Keratinocyte (primary cell): ENCODE results near the gene ATP6V0B. TPM values are rescaled to one million over a fixed set of nuclear protein-coding genes. Genes with fewer than 3 reads are reported as not detected.

Experiments used
- DNase-seq: peaks from one replicate; pipeline ENCODE4 v3.0.0-alpha.2; 2011; ENCODE audit warnings: low read depth, missing footprints, low spot score
- FAIRE-seq: peaks from 2 replicates; lab custom pipeline; 2011; peaks lifted over from hg19 to GRCh38; lab: Jason Lieb, UNC
- H2AFZ ChIP-seq: 2 replicates; pipeline ENCODE4 v1.6.0; 2012; ENCODE audit warnings: low read length, control low read depth, inconsistent platforms; ENCODE audit not compliant: control insufficient read depth
- H3K27ac ChIP-seq: 2 replicates; pipeline ENCODE4 v1.5.1; 2011; ENCODE audit warnings: low read length; ENCODE audit not compliant: control insufficient read depth, insufficient read depth
- H3K27me3 ChIP-seq: 3 replicates; pipeline ENCODE4 v1.6.0; 2011; ENCODE audit warnings: low read length; ENCODE audit not compliant: control insufficient read depth, insufficient read depth; ENCODE audit errors: extremely low read depth
- H3K36me3 ChIP-seq, 2 experiments: 2 replicates in 1 of 2; 3 replicates in 1 of 2; pipeline ENCODE4 v1.5.1; 2011; ENCODE audit warnings: low read length in 2 of 2, mild to moderate bottlenecking in 1 of 2; ENCODE audit not compliant: control insufficient read depth in 2 of 2, insufficient read depth in 2 of 2; ENCODE audit errors: extremely low read depth in 1 of 2
- H3K4me1 ChIP-seq: 3 replicates; pipeline ENCODE4 v1.5.1; 2011; ENCODE audit warnings: low read length; ENCODE audit not compliant: control insufficient read depth, insufficient read depth; ENCODE audit errors: extremely low read depth
- H3K4me2 ChIP-seq: 3 replicates; pipeline ENCODE4 v1.6.0; 2011; ENCODE audit warnings: low read depth, low read length; ENCODE audit not compliant: control insufficient read depth, insufficient read depth; ENCODE audit errors: extremely low read depth
- H3K4me3 ChIP-seq, 3 experiments: fragments of 200-600 bp in 1 of 3; sonication (generic) in 1 of 3; 2 replicates in 2 of 3; 3 replicates in 1 of 3; pipeline ENCODE4 v1.5.1; 2011 to 2016; ENCODE audit warnings: low read length in 3 of 3, mild to moderate bottlenecking in 3 of 3, control low read depth in 2 of 3, inconsistent platforms in 1 of 3, low read depth in 1 of 3, mixed read lengths in 1 of 3, mixed run types in 1 of 3, moderate library complexity in 1 of 3; ENCODE audit not compliant: control insufficient read depth in 2 of 3, insufficient read depth in 2 of 3; ENCODE audit errors: extremely low read depth in 1 of 3
- H3K79me2 ChIP-seq: 2 replicates; pipeline ENCODE4 v1.6.0; 2012; ENCODE audit warnings: low read length; ENCODE audit not compliant: control insufficient read depth, insufficient read depth
- H3K9ac ChIP-seq: 3 replicates; pipeline ENCODE4 v1.6.0; 2011; ENCODE audit warnings: low read length; ENCODE audit not compliant: control insufficient read depth, insufficient read depth; ENCODE audit errors: extremely low read depth
- H3K9me1 ChIP-seq: 3 replicates; pipeline ENCODE4 v1.6.0; 2011; ENCODE audit warnings: low read length; ENCODE audit not compliant: control insufficient read depth, insufficient read depth; ENCODE audit errors: extremely low read depth
- H3K9me3 ChIP-seq: 2 replicates; pipeline ENCODE4 v1.5.1; 2012; ENCODE audit warnings: low read depth, low read length; ENCODE audit not compliant: control insufficient read depth
- H4K20me1 ChIP-seq: 3 replicates; pipeline ENCODE4 v1.6.0; 2011; ENCODE audit warnings: low read length; ENCODE audit not compliant: control insufficient read depth, insufficient read depth; ENCODE audit errors: extremely low read depth
- CTCF ChIP-seq, 3 experiments: IDR thresholded peaks in 1 of 3; conservative IDR thresholded peaks in 1 of 3; optimal IDR thresholded peaks in 1 of 3; 2 replicates in 2 of 3; 3 replicates in 1 of 3; pipeline versions ENCODE3 to v1.5.1; 2011; ENCODE audit warnings: low read length in 3 of 3, mild to moderate bottlenecking in 3 of 3, moderate library complexity in 2 of 3, control low read depth in 1 of 3, inconsistent platforms in 1 of 3; ENCODE audit not compliant: insufficient read depth in 2 of 3; ENCODE audit errors: extremely low read depth in 1 of 3
- EZH2 ChIP-seq: IDR thresholded peaks from one replicate; pipeline ENCODE4 v1.6.1; 2012; ENCODE audit warnings: inconsistent platforms, mild to moderate bottlenecking, low read length, moderate library complexity
- dilution Hi-C: fragments of 300-500 bp; cut with MboI; formaldehyde crosslinking; loops from one replicate; pipeline ENCODE4 v1.7.0; 2020; ENCODE audit warnings: low sequenced_read_pairs; ENCODE audit not compliant: extremely low pct_ligation_motif_present
- polyA plus RNA-seq, 5 experiments: library from polyadenylated mRNA; depleted of rRNA in 3 of 5; stranded (reverse) in 3 of 5; stranded (forward) in 1 of 5; unstranded in 1 of 5; fragments of >200 nt; gene quantifications; 1 replicate in 1 of 5; 2 replicates in 3 of 5; 3 replicates in 1 of 5; pipeline versions ENCODE4 v1.2.1 to v1.2.3, GENCODE V29; 2011 to 2012; ENCODE audit warnings: missing spikeins in 2 of 5, low read depth in 1 of 5, low replicate concordance in 1 of 5

ATP6V0B gene
- polyA plus RNA-seq, 1 donor (not counting 4 experiments of a cell fraction or from before 2014, with no cell fraction given): 195 TPM

- peaks cover 5 to 28% of the 10 kb centered on the region in 2 experiments for H3K36me3 ChIP-seq
- peak within 1 kb of the TSS; percentile 97 for H3K4me2 ChIP-seq
- peaks cover 39% of the 10 kb centered on the region for H3K79me2 ChIP-seq
- H2AFZ ChIP-seq: no peak within 1 kb of the TSS
- peaks cover 72% of the 10 kb centered on the region for H3K4me1 ChIP-seq
- peak within 1 kb of the TSS; percentile 81 for H3K27ac ChIP-seq
- FAIRE-seq (no peak), DNase-seq (no peak)
- peak within 1 kb of the TSS; percentile 66 to 95 (median 80) for H3K4me3 ChIP-seq
- no peaks in the 10 kb centered on the region for H3K9me1 ChIP-seq
- no peak for TF ChIP-seq EZH2
- TF ChIP-seq CTCF (optimal IDR thresholded peaks at IDR 0.05 in 1 of 3, IDR thresholded peaks at IDR 0.05 in 1 of 3, conservative IDR thresholded peaks at IDR 0.05 in 1 of 3; ENCODE audit: extremely low read depth in 1 of 3, insufficient read depth in 2 of 3, low read length in 3 of 3): no peak
- peak within 1 kb of the TSS; percentile 89 for H3K9ac ChIP-seq
- dilution Hi-C loops: loop anchor here (25.0 kb wide), 2 partner anchors 96 to 221 kb away; partner anchors contain the start of gene ST3GAL3
- no peaks in the 10 kb centered on the region for H3K27me3 ChIP-seq
- H3K9me3 ChIP-seq: no peaks in the 10 kb centered on the region
- peaks cover 2% of the 10 kb centered on the region for H4K20me1 ChIP-seq
These were observed 41.2 kb upstream of the ATP6V0B start, which contains the start of gene ARTN for GRCh38 chr1:43933386-43934100. Gene ARTN, plus strand, starts transcription at chr1:43933801. Its CDS starts 1,856 bp downstream, at chr1:43935657.

GRCh38 chr1:43934101-43934985 lies 40.4 kb upstream of the ATP6V0B start:
- peak; percentile 84 for FAIRE-seq
- Histone ChIP-seq H3K4me1 (peaks cover 68% of the 10 kb centered on the region), H4K20me1 (peaks cover 2% of the 10 kb centered on the region), H2AFZ (no peak overlapping the region), H3K4me3 (peak overlapping the region; percentile 66 to 95 (median 80)), H3K9ac (peak overlapping the region; percentile 89), H3K79me2 (peaks cover 39% of the 10 kb centered on the region), H3K4me2 (peak overlapping the region; percentile 97), H3K27me3 (no peaks in the 10 kb centered on the region), H3K9me1 (no peaks in the 10 kb centered on the region), H3K27ac (peak overlapping the region; percentile 81), H3K36me3 (peaks cover 7 to 28% of the 10 kb centered on the region in 2 experiments), H3K9me3 (no peaks in the 10 kb centered on the region)
- TF ChIP-seq CTCF (optimal IDR thresholded peaks at IDR 0.05 in 1 of 3, IDR thresholded peaks at IDR 0.05 in 1 of 3, conservative IDR thresholded peaks at IDR 0.05 in 1 of 3; ENCODE audit: extremely low read depth in 1 of 3, insufficient read depth in 2 of 3, low read length in 3 of 3) (peak in 2 of 3 experiments; percentile 87 to 98), EZH2 (no peak)
- no peak for DNase-seq
- dilution Hi-C loops: loop anchor here (25.0 kb wide), 2 partner anchors 97 to 222 kb away; partner anchors contain the start of gene ST3GAL3
